Activated effector memory CD4-positive, alpha-beta T cell treated with anti-CD3 and anti-CD28 coated beads, Interleukin-2, amount 50 U/mL, for 16 hours (primary cell): ENCODE data around the gene ZNF214.

Source experiments
- DNase-seq: peaks from one replicate; pipeline ENCODE4 v3.0.0-alpha.2; 2020

ZNF214 gene

GRCh38 chr11:7020183-7020917 is at the start of gene ZNF214, which contains the start of gene NLRP14:
ZNF214 (minus strand) TSS chr11:7020346; CDS start chr11:7002835, 17,511 bp downstream.
NLRP14 (plus strand) TSS chr11:7020479; CDS start chr11:7038587, 18,108 bp downstream.
- DNase-seq, result no peak

GRCh38 chr11:7062534-7062933 is 42.4 kb upstream of the ZNF214 start:
- no peak for DNase-seq

- no peak for DNase-seq
Measured at GRCh38 chr11:7060868-7061267, 40.7 kb upstream of the ZNF214 start.

- DNase-seq, result no peak
Measured at GRCh38 chr11:7057641-7058040, 37.5 kb upstream of the ZNF214 start.

GRCh38 chr11:7056828-7057513 is 36.8 kb upstream of the ZNF214 start:
- DNase-seq, result no peak

- DNase-seq, result no peak
Measured at GRCh38 chr11:7050191-7050590, 30.0 kb upstream of the ZNF214 start.

- DNase-seq, result no peak
Measured at GRCh38 chr11:7046474-7047175, 26.5 kb upstream of the ZNF214 start.

GRCh38 chr11:7034019-7034418 is 13.9 kb upstream of the ZNF214 start:
- no peak for DNase-seq

- no peak for DNase-seq
Measured at GRCh38 chr11:7032692-7033091, 12.5 kb upstream of the ZNF214 start.

- DNase-seq, result no peak
Measured at GRCh38 chr11:7031471-7031871, 11.3 kb upstream of the ZNF214 start.

- DNase-seq, result no peak
Measured at GRCh38 chr11:7030836-7031235, 10.7 kb upstream of the ZNF214 start.

- DNase-seq, result no peak
Measured at GRCh38 chr11:7028141-7028540, 8.0 kb upstream of the ZNF214 start.

- no peak for DNase-seq
Measured at GRCh38 chr11:7021318-7021717, 1.2 kb upstream of the ZNF214 start.

GRCh38 chr11:7019500-7020182 is 505 bp downstream of the ZNF214 start:
- DNase-seq, result no peak

GRCh38 chr11:7016011-7016410 is 4.1 kb downstream of the ZNF214 start:
- DNase-seq, result no peak

GRCh38 chr11:7014118-7014517 is 6.0 kb downstream of the ZNF214 start:
- no peak for DNase-seq

GRCh38 chr11:7004482-7004881 is 15.7 kb downstream of the ZNF214 start:
- no peak for DNase-seq

- no peak for DNase-seq
Measured at GRCh38 chr11:6995703-6996102, 24.4 kb downstream of the ZNF214 start.

GRCh38 chr11:6992457-6993417 is 27.4 kb downstream of the ZNF214 start:
- DNase-seq, result no peak

- no peak for DNase-seq
Measured at GRCh38 chr11:6992026-6992425, 28.1 kb downstream of the ZNF214 start.

- no peak for DNase-seq
Measured at GRCh38 chr11:6991227-6991626, 28.9 kb downstream of the ZNF214 start.

- DNase-seq, result no peak
Measured at GRCh38 chr11:6988506-6988905, 31.6 kb downstream of the ZNF214 start.
